NCI-H2029 treated with DMSO at 0.1 percent for 48 hours (cell line): ENCODE results near the gene BAIAP3.
A peak's percentile ranks its signal among the peaks of the same experiment; 100 is the strongest.

Source experiments
- DNase-seq: peaks from one replicate; lab custom pipeline; 2025; lab: John Stamatoyannopoulos, UW

BAIAP3 gene

DNA sequence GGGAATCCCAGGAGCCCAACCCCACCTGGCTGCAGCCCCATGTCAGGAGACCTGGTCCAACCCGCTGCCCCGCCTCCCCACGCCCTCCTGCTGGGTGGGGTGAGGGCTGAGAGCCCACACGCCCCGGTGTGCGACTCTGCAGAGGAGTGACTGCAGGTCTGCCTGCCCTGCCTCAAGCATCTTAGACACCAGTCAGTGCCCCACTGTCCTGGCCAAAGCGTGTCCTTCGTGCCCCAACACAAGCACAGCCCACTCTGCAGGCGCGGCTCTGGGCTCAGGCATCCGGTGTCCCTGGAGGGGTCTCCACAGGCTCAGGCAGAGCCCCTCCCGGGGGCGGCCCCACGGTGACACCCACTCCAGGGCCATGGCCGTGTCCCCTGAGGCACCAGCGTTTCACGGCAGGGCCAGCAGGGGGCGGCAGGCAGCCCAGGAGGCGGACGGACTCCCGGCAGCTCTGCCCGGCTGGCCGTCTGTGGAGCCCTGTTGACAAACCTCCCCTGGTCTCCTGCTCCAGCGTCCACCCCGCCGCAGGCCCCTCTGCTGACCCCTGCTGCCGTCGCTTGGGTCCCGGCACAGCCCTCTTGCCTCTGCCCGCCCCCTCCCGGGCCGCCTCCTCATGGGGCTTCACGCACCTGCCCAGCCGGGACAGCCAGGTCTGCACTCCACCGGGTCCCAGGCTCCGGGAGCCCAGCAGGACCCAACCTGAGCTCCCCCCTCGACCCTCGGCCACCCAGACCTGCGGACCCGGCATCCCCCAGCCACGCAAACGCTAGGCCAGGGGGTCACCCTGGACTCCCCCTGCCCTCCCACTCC lies 32.6 kb upstream of the BAIAP3 start:
- DNase-seq = peak; percentile 17

DNA sequence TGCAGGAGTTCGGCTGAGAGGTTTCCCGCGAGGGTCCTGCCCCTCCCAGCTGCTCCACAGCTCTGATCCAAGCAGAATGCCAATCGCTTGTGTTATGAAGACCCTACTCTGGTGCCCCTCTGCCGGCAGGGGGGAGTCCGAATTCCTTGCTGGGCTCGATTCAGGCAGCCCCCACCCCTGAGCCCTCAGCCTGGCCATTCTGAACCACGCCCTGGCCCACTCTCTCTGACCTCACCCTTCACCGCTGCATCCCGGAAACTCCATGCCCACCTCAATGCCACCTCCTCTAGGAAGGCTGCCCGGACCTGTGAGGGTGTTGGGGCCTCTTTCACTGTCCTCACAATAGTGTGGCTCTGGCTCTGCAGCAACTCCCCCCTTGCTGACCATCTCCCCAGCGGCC lies 31.9 kb upstream of the BAIAP3 start:
- DNase-seq = no peak

DNA sequence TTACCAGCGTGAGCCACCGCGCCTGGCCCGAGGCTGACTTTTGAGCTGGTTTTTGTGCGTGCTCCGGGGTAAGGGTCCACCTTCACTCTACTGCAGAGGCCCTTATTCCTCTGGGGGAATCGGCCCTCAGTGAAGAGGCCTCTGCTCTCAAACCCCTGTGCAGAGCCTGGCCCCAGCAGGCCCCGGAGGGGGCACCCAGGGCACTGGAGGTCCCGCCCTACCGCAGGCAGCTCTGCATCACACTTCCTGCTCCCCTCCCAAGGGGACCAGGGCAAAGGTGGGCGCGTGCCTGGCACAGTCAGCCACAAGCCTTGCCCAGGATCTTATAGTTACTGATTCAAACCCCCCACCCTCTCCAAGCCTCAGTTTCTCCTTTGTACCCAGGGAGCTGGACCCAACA lies 27.6 kb upstream of the BAIAP3 start:
- DNase-seq = no peak

DNA sequence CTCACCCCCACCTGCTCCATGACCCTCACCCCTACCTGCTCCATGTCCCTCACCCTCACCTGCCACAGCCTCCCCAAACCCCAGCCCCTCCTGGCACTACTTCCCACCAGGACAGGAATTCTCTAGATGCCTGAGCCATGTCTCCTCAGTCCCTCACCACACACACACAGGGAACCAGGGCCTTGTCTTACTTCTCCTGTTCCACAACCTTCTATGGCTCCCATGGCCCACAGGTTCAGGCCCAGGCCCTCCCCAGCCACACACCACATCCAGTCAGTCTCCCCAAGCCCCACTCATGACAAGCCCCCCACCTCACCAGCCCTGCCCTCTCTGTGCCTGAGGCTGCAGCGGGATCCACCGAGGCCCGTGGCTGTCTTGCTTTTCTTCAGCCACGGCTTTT lies 27.1 kb upstream of the BAIAP3 start:
- DNase-seq = no peak

DNA sequence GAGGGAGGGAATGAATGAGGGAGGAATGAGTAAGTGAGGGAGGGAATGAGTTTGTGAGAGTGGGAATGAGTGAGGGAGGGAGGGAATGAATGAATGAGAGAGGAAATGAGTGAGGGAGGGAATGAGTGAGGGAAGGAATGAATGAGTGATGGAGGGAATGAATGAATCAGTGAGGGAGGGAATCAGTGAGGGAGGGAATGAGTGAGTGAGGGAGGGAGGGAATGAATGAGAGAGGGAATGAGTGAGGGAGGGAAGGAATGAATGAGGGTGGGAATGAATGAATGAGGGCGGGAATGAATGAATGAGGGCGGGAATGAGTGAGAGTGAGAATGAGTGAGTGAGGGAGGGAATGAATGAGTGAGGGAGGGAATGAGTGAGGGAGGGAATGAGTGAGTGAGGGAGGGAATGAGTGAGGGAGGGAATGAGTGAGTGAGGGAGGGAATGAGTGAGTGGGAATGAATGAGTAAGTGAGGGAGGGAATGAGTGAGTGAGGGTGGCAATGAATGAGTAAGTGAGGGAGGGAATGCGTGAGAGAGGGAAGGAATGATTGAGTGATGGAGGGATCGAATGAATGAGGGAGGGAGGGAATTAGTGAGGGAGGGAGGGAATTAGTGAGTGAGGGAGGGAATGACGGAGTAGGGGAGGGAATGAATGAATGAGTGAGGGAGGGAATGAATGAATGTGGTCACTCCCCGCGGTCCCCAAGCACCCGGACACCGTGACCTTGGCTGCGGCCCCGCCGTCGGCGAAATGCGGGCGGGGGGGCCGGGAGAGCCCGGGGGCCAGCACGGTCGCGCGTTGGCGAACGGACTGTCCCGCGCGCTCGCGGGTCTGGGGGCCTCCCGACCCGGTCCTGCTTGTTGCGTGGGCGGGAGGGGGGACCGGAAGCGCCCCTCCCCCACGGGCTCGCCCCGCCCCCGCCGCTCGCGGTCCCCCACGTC lies 25.1 kb upstream of the BAIAP3 start:
- DNase-seq = no peak

DNA sequence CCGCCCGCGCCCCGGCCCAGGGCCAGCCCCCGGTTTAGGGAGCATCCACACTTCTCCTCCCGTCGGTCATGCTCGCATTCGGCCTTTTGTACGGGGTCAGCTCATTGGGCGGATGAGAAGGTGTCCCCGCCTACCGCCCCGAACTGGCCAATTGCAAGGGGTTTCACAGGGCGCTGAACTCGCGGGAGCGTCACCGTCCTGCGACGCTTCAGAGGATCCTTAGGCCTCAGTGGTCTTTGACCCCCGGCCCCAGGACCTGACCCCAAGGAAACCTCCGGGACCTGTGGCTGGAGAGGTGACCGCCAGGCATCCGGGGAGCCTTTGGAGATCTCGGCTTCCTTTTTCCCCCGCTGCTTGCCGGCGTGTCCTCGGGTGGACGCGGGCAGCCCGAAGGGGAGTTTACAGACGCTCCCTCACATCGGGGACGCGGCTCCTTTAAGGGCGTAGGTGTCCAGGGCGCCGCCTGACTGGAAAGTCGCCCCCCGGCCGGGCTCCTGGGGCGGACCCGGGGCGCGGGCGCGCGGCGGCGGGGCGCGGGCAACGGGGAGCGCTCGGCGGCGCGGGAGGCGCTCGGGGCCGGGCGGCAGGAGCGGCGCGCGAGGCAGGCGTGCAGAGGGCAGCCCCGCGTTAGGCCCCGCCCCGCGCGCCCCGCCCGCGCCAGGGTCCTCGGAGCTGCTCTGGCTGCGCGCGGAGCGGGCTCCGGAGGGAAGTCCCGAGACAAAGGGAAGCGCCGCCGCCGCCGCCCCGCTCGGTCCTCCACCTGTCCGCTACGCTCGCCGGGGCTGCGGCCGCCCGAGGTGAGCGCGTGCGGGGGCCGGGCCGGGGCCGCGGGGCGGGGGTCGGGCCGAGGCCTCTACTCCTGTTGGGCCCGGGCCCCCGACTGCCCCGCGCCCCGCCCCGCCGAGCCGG lies 24.2 kb upstream of the BAIAP3 start, which contains the start of gene UBE2I:
TSS of gene UBE2I (plus strand) at position 660 of the 909 bp plus-strand sequence. CDS start 4,395 bp downstream, outside the sequence.
- DNase-seq = peak; percentile 79

DNA sequence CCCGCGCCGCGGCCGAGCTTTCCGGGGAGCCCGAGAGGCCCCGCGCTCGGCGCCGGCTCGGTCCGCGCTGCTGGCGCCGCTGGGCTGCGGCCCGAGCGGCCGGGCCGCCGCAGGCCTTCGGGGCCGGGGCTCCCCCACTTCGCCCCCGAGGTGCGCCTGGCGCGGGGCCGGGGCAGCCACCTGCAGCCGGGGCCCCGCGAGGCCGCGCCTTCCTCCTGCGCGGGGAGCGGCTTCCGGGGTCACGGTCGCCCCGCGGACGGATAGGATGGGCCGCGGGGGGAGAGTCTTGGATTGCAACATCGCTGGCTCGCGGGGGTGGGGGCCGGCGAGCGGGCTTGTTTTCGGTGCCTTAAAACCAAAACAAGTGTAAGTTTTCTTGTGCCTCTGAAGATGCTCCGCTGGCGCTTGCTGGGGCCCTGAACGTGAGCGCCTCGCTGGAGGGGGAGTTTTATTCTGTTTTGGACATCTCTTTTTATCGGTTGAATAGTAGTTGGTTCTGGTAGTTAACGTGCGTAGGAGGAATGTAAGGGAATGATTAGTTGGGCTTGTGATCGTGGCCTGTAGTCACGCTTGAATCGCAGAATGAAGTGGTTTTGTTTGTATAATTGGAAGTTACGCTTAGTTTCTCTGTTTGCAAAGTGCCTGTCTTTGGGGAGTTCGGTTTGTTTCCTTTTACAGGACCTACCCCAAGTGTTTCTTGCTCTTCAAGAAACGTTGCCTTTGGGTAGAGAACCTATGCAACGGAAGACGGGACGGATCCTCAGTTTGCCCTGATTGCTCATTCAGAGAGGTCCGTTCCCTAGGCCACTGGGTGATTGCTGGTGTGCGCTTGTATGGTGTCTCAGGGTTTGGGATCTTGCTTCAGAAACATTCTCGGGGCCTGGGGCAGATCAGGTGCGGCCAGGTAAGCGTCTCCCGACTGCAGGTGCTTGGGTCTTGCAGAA lies 23.3 kb upstream of the BAIAP3 start:
- DNase-seq = no peak

DNA sequence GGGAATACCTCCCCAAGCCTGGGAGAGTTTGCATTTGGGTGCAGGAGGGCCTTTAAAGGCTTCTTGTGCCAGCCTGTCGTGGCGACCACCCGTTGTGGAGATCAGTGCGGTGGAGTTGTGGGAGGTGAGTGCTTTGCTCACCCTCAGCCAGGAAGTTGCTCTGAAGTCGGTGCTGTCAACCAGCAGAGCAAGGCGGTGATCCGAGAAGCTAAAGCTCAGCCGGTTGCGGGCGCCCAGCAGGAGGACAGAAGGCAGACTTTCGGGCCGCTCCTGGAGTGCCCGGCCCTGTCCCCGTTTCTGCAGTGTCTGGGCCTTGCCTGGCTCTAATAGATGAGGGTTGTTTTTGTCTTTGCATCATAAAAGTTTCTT lies 22.6 kb upstream of the BAIAP3 start:
- no peak for DNase-seq

DNA sequence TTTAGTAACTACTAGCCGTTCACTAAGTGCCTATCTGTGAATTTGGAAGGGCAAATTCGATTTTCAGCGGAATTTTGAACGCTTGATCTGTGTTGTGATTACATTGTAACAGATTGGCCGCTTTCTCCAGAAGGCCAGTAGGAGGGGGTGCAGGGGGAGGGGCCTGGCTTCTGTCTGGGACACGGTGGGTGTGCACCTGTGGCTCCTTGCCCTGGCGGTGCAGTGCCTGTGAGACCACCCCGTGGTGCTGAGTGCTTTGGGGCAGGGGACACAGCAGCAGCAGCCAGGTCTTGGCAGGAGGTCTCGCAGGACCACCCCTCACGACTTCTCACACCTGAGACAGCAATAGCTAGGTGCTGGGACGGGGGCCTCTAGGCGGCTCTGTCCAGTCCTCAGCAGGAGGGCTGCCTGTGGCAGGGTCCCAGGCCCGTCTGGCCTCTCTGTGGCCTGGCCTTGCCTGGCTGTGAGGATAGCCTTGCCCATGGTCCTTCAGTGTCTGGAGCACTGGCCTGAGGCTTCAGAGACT lies 22.2 kb upstream of the BAIAP3 start:
- no peak for DNase-seq

DNA sequence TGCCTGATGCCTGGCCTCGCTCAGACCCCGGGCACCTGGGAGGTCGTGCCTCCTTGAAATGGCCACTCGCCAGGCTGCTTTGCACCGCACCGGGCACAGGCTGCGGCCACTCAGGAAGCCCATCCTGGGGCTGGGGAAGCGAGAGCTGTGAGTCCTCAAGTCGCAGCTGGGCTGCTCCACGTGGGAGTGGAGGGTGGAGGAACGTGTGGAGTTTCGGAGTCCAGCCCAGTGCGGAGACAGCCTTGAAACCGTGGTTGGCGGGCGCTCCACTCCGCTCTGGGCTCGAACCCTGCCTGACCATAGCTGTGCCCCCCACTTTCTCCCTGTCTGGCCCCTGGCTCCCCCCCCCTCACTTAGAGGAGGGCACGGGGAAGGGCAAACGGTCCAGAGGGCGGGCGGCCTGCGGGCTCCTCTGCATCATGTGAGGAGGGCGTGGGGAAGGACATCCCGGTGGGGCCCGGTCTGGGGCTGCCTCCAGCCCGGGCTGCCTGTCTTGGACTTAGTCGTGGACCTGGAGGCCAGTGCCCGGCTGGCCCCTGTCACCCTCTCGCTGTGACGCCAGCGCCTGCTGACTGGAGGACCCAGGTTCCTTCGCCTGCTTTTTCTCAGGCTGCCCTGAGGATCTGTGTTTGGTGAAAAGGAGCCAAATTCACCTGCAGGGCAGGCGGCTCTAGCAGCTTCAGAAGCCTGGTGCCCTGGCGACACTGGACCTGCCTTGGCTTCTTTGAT lies 21.5 kb upstream of the BAIAP3 start:
- no peak for DNase-seq

DNA sequence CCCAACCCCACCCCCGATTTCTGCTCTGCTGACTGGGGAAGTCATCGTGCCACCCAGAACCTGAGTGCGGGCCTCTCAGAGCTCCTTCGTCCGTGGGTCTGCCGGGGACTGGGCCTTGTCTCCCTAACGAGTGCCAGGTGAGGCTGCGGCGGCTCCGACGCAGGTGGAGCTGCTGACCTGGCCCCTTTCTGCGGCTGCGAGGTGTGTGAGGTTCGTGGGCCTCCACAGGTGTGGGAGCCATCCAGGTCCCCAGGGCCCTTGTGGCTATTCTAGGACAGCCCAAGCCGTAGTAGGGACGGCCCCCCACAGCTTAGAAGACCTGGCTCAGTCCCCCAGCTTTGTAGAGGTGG lies 21.0 kb upstream of the BAIAP3 start:
- DNase-seq = no peak

DNA sequence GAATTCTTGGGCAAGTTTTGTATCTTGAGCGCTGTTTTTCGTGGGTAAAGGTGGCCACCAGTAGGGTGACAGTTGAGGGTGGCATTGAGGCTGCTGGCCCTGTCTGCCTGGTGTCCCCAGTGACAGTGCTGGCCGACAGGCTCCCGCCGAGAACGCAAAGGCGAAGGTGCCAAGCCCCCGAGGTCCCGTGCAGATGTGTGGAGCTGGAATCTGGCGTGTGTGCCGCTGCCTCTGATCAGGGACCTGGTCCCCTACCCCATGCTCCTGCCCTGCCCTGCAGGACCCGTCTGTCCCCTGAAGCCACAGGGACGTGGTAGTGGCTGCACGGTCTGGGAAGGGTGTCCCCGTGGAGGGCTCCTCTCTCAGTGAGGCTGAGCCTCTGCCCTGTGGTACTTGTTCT lies 20.5 kb upstream of the BAIAP3 start:
- no peak for DNase-seq

DNA sequence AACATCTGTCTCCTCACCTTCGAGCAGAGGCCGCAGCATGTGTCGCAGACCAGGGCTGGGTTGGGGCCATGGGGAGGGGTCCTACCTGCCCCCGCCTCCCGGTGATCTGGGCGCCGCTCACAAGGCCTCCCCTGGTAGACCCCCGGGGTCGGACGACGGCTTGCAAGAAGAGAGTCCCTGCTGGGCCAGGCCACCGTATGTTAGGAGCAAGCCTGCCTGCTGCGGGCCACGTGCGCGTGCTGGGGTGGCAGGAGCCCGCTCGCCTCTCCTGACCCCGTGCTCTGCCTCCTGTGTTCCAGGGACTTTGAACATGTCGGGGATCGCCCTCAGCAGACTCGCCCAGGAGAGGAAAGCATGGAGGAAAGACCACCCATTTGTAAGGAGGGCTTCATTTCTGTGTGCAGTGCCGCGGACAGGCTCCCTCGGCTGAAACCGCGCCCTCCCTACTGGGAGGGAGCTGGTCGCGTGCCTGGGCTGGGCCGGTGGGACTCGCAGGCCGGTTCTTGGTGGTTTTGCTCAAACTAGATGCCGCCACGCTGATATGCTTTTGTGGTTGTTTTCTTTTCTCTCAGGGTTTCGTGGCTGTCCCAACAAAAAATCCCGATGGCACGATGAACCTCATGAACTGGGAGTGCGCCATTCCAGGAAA lies 19.6 kb upstream of the BAIAP3 start:
- no peak for DNase-seq

DNA sequence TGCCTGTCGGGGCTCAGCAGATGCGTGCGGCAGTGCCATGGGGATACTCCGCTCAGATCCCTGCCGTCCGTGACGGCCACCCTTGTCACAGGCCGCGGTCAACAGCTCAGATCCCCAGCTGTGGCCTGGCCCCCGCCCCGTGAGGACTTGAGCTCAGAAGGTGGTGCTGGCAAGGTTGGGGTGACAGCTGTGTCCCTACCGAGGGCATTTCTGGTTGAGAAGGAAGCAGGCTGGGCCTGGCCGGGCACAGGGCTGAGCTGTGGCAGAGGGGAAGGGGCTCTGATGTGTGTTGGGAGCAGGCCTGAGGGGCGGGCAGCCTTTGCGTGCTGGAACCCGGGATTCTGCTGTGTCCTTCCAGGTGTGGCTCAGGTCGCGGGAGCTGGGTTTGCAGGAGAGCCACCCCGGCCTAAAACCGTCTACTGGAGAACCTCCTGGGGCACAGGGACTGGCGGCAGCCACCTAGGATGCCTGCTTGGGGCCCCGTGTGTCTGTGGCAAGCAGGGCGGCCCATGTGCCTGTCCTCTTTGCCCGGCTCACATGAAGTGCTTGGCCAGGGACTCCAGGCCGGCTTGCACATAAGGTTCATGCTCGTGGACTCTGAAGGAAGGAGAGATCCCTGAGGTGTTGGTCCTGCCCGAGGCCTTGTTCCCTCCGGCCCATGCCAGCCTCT lies 18.9 kb upstream of the BAIAP3 start:
- DNase-seq = no peak

DNA sequence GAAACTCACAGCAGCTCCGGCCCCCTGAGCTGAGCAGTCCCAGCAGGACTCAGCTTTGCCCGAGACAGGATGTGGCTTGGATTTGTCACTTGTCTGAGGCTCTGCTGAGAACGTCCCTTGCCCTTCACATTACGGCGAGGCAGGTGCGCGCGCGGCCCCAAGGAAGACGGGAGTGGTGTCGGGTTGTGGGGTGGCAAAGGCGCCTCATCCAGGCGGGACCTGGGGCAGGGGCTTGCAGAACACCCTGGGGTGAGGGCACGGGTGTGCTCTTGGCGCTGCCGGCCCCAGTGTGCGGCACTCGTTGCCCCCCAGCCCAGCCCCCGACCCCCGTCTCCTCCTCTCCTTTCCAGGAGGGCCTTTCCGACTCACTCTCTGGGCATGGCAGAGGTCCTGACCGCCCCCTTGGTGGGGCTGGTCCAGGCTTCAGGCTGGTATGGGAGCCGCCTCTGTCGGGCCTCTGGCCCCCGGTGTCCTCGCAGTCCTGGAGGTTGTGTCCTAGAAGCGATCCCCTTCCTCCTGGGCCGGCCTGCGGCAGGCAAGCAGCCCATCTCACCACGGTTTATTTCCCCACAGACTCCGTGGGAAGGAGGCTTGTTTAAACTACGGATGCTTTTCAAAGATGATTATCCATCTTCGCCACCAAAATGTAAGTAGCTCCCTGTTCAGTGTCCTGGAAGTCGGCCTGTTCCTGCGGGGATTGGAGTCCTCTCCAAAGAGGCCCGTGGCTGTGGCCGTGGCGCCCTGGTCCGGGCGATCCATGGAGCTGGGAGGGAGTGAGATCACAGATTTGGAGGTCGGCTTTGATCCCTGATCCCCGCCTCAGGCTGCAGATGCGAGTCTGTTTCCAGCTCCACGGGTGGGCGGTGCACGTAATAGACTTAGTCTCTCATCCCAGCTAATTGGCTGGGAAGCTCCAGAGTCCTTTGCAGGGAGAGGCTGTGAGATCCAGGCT lies 18.1 kb upstream of the BAIAP3 start:
- no peak for DNase-seq

DNA sequence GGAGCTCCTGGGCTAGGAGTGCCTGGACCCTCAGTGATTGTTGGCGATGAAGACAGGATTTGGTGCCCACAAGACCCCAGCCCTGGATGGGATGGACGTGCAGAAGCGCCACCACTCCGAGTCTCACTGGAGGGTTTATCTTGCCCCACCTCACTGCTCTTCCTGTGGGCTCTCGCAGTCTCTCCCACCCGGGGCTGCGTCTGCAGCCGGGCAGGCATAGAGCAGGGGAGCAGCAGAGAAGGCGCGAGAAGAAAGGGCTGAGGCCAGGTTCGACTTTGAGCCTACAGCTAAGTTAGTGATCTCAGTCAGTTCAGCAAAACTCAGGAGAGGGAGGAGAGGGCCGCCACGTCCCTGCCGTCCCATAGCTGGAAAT lies 17.4 kb upstream of the BAIAP3 start:
- no peak for DNase-seq

DNA sequence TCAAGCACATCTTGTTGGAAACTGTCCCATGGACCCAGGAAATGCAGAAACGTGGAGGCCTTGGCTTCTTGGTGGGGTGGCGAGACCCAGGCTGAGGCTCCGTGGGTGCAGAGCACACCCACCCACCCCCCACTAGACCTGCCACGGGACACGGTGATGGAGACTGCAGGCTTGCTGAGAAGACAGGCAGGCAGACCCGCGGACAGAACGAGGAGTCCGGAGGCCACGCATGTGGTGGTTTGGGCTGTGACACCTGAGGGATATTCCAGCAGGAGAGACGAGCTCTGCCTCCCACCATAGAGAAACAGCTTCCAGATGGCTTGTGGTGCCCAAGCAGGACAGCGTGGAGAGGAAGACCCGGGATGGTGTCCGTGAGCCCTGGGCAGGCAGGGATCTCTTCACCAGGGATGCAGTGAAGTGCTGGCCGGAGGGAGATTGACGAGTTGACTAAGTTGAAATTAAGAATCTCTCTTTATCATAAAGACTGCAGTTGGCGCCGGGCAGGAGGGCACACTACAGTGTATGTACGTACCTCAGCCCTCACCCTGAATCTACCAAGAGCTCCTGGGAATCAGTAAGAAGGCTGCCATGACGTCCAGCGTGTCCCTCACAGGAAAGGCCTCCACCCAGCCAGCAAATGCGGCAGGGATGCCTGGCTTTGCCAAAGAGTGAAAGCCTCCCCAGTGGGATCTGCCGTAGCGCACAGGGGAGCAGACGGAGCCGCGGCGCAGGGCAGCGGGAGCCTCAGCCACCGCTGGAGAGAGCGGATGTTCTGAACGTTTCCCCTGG lies 15.8 kb upstream of the BAIAP3 start:
- no peak for DNase-seq
